K562 (cell line): Measurements from ENCODE around the gene RARRES1. TPM values are rescaled to one million over a fixed set of nuclear protein-coding genes. Genes with fewer than 3 reads are reported as not detected.

Experiments
- ATAC-seq: fragments of 200-7000 bp; cut with Tn5 transposase; 3 replicates; pipeline ENCODE4 v1.9.1; 2020; ENCODE audit warnings: moderate library complexity
- BruUV-seq: library from RNA; stranded (reverse); fragments of 400-500 nt; replicated peaks from 2 replicates; lab custom pipeline; 2021; lab: Mats Ljungman, UMichigan
- CTCF ChIA-PET: fragments of 300-600 bp; formaldehyde crosslinking; extraction: SDS; loops from one replicate; lab custom pipeline; 2021; ENCODE audit warnings: low intra/inter-chr PET ratio; lab: Yijun Ruan, JAX
- POLR2A ChIA-PET: fragments of 300-600, 350-650 bp; sonication (Branson Sonifier 250); formaldehyde crosslinking; extraction: SDS; loops from one replicate; lab custom pipeline; 2021; ENCODE audit warnings: antibody characterized with exemption, inconsistent platforms; lab: Yijun Ruan, JAX
- DNase-seq, 4 experiments: peaks; one replicate each; pipeline versions ENCODE4 v3.0.0 to v3.0.0-alpha.2; 2011 to 2018; ENCODE audit warnings: low spot score in 3 of 4, mixed read lengths in 3 of 4; ENCODE audit errors: extremely low read depth in 1 of 4
- FAIRE-seq: peaks from 2 replicates; lab custom pipeline; 2011; peaks lifted over from hg19 to GRCh38; lab: Jason Lieb, UNC
- H2AFZ ChIP-seq: 2 replicates; pipeline ENCODE4 v1.6.0; 2011; ENCODE audit warnings: low read depth, low read length, control low read depth, inconsistent platforms
- H3K27ac ChIP-seq: fragments of 200-600 bp; 3 replicates; pipeline ENCODE4 v1.8.0; 2011; ENCODE audit warnings: low read depth, mild to moderate bottlenecking, control low read depth, inconsistent platforms, low read length, moderate library complexity, mixed read lengths; ENCODE audit errors: extremely low read depth
- H3K27me3 ChIP-seq, 2 experiments: fragments of 300-600 bp in 1 of 2; 2 replicates in 1 of 2; 3 replicates in 1 of 2; pipeline versions ENCODE4 v1.6.0 to v1.8.0; 2011; ENCODE audit warnings: inconsistent platforms in 2 of 2, low read length in 2 of 2, mild to moderate bottlenecking in 1 of 2, mixed read lengths in 1 of 2, moderate library complexity in 1 of 2; ENCODE audit not compliant: control insufficient read depth in 2 of 2, insufficient read depth in 2 of 2
- H3K36me3 ChIP-seq: fragments of 300-600 bp; 3 replicates; pipeline ENCODE4 v1.8.0; 2011; ENCODE audit warnings: mild to moderate bottlenecking, low read length, inconsistent platforms; ENCODE audit not compliant: control insufficient read depth, insufficient read depth
- H3K4me1 ChIP-seq, 2 experiments: fragments of 200-600 bp in 1 of 2; replicated peaks in 1 of 2; 2 replicates in 1 of 2; 3 replicates in 1 of 2; pipeline versions ENCODE4 v1.5.1 to v1.8.0; 2011; ENCODE audit warnings: inconsistent platforms in 2 of 2, low read length in 2 of 2, mild to moderate bottlenecking in 1 of 2, mixed read lengths in 1 of 2, moderate library complexity in 1 of 2; ENCODE audit not compliant: control insufficient read depth in 2 of 2, insufficient read depth in 2 of 2
- H3K4me2 ChIP-seq: 2 replicates; pipeline ENCODE4 v1.6.1; 2011; ENCODE audit warnings: low read length, control low read depth, inconsistent platforms, mixed read lengths; ENCODE audit not compliant: insufficient read depth
- H3K4me3 ChIP-seq: fragments of 200-600 bp; sonication (generic), shearing (Covaris generic); 2 replicates; pipeline ENCODE4 v1.5.1; 2016; ENCODE audit warnings: control low read depth, inconsistent platforms
- H3K79me2 ChIP-seq: fragments of 200-600 bp; 3 replicates; pipeline ENCODE4 v1.8.0; 2011; ENCODE audit warnings: low read length, inconsistent platforms; ENCODE audit not compliant: control insufficient read depth, insufficient read depth
- H3K9ac ChIP-seq, 2 experiments: 2 replicates each; pipeline versions ENCODE4 v1.6.0 to v1.6.1; 2011; ENCODE audit warnings: low read depth in 2 of 2, low read length in 2 of 2, control low read depth in 1 of 2, inconsistent platforms in 1 of 2, mild to moderate bottlenecking in 1 of 2, mixed read lengths in 1 of 2; ENCODE audit not compliant: insufficient read depth in 1 of 2
- H3K9me1 ChIP-seq: one replicate; pipeline ENCODE4 v1.6.0; 2011; ENCODE audit warnings: inconsistent platforms, mild to moderate bottlenecking, low read length, moderate library complexity; ENCODE audit not compliant: control insufficient read depth, insufficient read depth
- H3K9me3 ChIP-seq: replicated peaks from 2 replicates; pipeline ENCODE4 v1.5.1; 2011; ENCODE audit warnings: low read depth, low read length, inconsistent platforms; ENCODE audit not compliant: control insufficient read depth, insufficient read depth
- H4K20me1 ChIP-seq: replicated peaks from 2 replicates; pipeline ENCODE4 v1.6.1; 2011; ENCODE audit warnings: low read length, inconsistent platforms, mixed read lengths; ENCODE audit not compliant: control insufficient read depth, insufficient read depth
- CTCFL ChIP-seq: IDR thresholded peaks from 2 replicates; pipeline ENCODE4 v1.6.1; 2011; ENCODE audit warnings: borderline replicate concordance, low read depth, mild to moderate bottlenecking, moderate library complexity, low read length; ENCODE audit not compliant: insufficient read depth, poor library complexity, severe bottlenecking
- ZBTB1 ChIP-seq: sonication (generic); formaldehyde crosslinking; IDR thresholded peaks from 2 replicates; pipeline ENCODE4 v1.8.1; 2023; ENCODE audit warnings: missing genetic modification reagents, low read depth, mild to moderate bottlenecking, borderline replicate concordance
- ZFP30 ChIP-seq: fragments of 250-450 bp; sonication (Bioruptor Pico); IDR thresholded peaks from 2 replicates; pipeline ENCODE4 v1.8.0; 2022; ENCODE audit warnings: moderate library complexity, mild to moderate bottlenecking, inconsistent platforms, borderline replicate concordance
- ZNF316 ChIP-seq: fragments of 450-650 bp; IDR thresholded peaks from 2 replicates; pipeline ENCODE4 v1.6.1; 2016
- WGBS: fragments of 100-300 bp; shearing (Covaris generic); methylation state at CpG from one replicate; pipeline ENCODE4 v1.1.6; 2016; ENCODE audit warnings: low coverage, mixed read lengths; ENCODE audit not compliant: insufficient coverage; ENCODE audit errors: missing lambda C conversion rate; 5-methylcytosine and 5-hydroxymethylcytosine counted together
- in situ Hi-C: fragments of 300-500 bp; cut with MboI; formaldehyde crosslinking; loops from 4 replicates; pipeline ENCODE4 v1.15.0; 2018; ENCODE audit warnings: inconsistent platforms, mixed read lengths
- intact Hi-C: fragments of 100-400 bp; cut with micrococcal nuclease; formaldehyde crosslinking; loops from 2 replicates; pipeline ENCODE4 v1.14.2; 2022
- polyA plus RNA-seq, 8 experiments: library from polyadenylated mRNA; depleted of rRNA in 4 of 8; stranded (reverse) in 5 of 8; unstranded in 3 of 8; fragments of >200 nt; fragmentation: Nextera tagmentation in 2 of 8; fragmentation: Illumina TruSeq in 1 of 8; extraction: Ambion mirVana in 2 of 8; extraction: Trizol in 1 of 8; gene quantifications; 2 replicates each; pipeline versions ENCODE4 v1.2.1 to v1.2.3, GENCODE V29; 2011 to 2014; ENCODE audit warnings: inconsistent platforms in 1 of 8, missing spikeins in 1 of 8
- total RNA-seq, 7 experiments: library from RNA; depleted of rRNA in 6 of 7; stranded (reverse); fragments of >200 nt in 6 of 7; fragmentation: Illumina TruSeq in 2 of 7; extraction: Trizol in 2 of 7; gene quantifications; 2 replicates each; pipeline versions ENCODE4 v1.2.1 to v1.2.3, GENCODE V29; 2011 to 2021; ENCODE audit warnings: low replicate concordance in 1 of 7

RARRES1 gene
- total and polyA plus RNA-seq, 9 of the 15 experiments (the other 6 are each of a cell fraction or from before 2014, with no cell fraction given) = not detected

- H3K4me1 ChIP-seq = peaks cover 3 to 4% of the 10 kb centered on the region in 2 experiments; a peak in 3 of 5 replicates
- ChIA-PET CTCF (interaction anchor here (0.7 kb wide), 1 partner anchor 18 kb away, joined by 3 read pairs; no protein-coding TSS in a partner anchor), POLR2A (no interaction called here)
- no peaks in the 10 kb centered on the region for H3K9me1 ChIP-seq
- H3K36me3 ChIP-seq = 0 out of 3 replicates have a peak, but pooled peaks cover 2% of the 10 kb centered on the region
- intact Hi-C loops = no loop called here
- no peak overlapping the region for H3K4me3 ChIP-seq
- no peaks in the 10 kb centered on the region for H3K27me3 ChIP-seq
- H4K20me1 ChIP-seq = no peaks in the 10 kb centered on the region
- no peak for DNase-seq
- no peak overlapping the region for H2AFZ ChIP-seq
- no peak overlapping the region for H3K9ac ChIP-seq
- no peak overlapping the region for H3K27ac ChIP-seq
- ATAC-seq = no peak
- H3K4me2 ChIP-seq = no peak overlapping the region
- BruUV-seq = no TSS peak
- no peak for FAIRE-seq
- TF ChIP-seq ZNF316 (no peak), CTCFL (no peak), ZBTB1 (no peak), ZFP30 (no peak)
- WGBS = 53% methylated on average over 2 of the region's 2 CpGs
- H3K79me2 ChIP-seq = no peaks in the 10 kb centered on the region
- in situ Hi-C loops = no loop called here
- H3K9me3 ChIP-seq = no peaks in the 10 kb centered on the region
Observed at GRCh38 chr3:158763421-158763820, 31.2 kb upstream of the RARRES1 start.
